ENCODE results near the gene MGAT5B.

The MGAT5B gene

DNA sequence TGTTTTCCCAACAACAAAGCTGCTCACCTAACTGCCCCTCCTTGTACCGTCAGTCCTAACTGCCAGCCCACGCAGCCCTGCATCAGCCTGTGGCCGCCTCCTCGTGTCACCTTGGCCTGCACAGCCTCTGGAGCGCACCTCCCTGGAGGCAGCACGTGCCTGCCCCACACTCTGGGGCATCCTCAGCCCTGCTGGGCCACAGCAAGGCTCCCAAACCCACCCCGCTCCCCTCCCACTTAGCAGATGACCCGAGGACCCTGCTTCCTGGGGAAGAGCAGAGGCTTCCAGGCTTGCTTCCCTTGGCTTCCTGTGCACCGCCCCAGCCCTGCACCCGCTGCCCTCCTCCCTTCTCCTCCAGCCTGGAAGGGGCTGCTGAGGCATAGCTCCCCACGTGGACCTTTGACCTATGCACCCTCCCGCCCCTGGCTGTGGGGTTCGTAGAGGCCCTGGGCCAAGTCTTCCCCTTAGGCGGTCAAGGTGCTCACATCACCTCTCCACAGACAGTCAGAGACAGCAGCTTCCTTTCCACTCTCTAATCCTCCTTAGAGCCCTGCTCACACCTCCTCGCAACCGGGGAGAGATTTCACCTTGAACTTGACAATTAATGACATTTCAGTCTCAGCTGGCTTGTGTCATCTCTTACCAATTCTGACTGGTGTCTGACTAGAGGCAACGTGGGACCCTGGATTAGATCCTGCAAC, 115.0 kb downstream of the MGAT5B start:
- DNase-seq = peak in 1 of 2 donors; percentile 8

DNA sequence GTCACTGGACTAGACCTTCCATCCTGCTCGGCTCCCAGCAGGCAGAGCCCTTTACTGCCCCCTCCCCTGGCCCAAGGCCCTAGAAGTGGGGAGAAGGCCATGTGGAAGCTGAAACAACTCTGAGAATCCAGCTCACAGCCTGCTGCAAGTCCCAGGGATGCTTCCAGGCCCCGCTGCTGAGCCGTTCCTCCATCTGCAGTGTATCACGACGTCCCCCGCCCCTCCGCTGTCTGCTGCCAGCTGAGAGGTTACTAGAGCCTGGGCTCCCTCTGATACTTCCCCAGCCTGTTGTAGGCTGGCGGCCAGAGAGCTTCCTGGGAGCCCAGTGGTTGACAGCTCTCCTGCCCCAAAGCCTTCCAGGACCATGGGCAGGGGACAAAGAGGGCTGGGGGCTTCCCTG, 118.2 kb downstream of the MGAT5B start:
- DNase-seq = no peak

DNA sequence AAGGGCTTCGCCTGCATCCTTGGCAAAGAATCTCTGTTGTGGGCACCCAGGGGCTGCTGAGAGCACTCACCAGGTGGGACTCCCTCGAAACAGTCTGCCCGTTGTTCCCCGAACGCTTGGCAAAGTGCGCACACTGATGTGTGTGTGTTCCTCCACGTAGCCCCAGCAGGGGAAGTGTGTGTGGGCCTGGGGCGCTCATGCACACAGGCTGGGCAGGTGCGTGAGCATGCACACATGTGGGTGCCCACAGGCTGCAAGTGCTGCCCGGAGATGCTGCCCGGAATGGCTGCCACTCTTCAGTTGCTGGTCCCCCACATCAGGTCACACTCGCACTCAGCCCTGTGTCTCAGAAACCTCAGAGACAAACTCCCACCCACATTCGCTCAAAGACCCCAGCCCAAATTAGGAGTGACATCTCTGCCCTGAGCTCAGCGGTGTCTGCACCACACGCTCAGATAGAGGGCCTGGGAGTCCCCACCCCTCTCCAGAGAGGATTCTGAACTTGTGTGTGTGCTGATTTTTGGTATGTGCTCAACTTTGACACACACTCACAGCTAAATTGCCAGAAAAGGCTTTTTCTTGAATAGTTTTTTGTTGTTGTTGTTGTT, 119.4 kb downstream of the MGAT5B start:
- DNase-seq = no peak

DNA sequence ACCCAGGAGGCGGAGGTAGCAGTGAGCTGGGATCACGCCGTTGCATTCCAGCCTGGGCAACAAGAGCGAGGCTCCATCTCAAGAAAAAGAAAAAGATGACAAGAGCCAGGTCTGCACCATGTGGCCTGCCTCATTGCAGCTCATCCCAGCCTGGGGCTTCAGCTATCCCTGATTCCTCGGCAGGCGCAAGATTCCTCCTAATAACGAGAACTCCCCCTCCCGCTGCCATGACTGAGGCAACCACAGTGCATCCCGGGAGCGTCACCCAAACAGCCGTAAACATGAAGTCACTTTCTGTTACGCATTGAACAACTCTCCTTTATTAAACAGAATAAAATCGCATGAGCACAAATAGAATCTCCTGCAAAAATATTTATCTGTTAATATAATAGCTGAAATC, 120.6 kb downstream of the MGAT5B start:
- no peak for DNase-seq

DNA sequence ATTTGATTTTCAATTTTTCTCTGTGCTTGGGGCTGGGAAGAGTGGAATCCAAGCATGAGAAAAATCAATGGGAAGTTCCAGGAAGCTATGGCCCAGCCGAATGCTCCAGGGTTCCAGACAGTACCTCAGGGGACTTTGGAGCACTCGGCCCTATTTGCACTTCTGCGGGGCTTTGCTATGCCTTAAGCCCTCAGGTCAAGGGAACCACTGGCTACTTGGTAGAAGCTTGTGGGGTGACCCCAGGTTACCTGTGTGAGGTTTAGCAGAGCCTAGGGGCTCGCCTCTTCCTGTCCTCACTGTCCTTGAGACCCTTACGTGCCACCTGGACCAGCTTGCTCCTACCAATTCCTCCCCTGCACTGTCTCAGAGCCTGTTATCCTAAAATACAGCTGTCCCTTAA, 121.3 kb downstream of the MGAT5B start:
- DNase-seq = no peak

DNA sequence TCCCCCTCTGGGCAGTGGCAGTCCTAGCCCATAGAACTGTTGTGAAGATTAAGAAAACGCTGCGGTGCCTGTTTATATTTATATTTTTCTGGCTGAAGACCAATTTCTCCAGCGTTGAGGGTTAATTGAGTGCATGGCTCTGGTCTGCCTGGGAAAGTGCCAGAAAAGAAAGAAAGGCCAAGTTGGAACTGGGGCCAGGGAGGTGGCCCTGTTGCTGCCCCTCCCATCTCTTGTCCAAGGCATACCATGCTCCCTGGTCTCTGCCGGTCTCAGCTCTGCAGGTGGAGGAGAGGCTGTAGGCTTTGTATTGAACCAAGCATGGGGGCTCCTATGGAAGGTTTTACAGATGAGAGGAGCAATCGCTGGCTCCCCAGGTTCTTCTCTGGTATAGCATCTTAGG, 124.7 kb downstream of the MGAT5B start:
- no peak for DNase-seq

DNA sequence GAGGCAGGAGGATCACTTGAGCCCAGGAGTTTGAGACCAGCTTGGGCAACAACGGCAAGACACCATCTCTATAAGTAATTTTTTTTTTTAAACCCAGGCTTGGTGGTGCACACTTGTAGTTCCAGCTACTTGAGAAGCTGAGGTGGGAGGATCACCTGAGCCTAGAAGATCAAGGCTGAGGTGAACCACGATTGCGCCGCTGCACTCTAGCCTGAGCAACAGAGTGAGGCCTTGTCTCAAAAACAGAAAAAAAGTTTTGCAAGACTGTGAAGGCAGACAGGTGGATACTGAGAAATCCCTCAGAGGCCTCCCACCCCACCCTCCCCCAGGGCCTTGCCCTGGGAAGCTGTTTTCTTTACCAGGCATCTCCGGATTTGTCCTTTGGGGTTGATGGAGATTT, 125.4 kb downstream of the MGAT5B start:
- no peak for DNase-seq

DNA sequence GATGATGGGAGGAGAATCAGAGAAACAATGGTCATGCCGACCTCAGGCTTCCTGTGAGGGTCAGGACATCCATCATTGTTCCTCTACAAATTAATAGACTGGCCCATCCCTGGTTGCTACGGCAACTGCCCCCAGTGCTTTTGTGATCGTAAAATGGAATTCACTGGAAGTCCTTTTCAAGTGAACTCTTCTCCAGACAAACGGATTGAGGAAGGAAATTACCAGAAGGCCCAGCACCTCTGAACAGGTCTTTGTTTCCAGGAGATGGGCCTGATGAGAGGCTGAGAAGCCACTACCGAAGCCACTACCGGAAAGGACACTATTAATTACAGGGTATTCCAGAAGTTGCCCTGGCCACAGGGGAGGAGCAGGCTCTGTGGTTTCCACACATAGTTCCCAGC, 126.0 kb downstream of the MGAT5B start:
- no peak for DNase-seq

DNA sequence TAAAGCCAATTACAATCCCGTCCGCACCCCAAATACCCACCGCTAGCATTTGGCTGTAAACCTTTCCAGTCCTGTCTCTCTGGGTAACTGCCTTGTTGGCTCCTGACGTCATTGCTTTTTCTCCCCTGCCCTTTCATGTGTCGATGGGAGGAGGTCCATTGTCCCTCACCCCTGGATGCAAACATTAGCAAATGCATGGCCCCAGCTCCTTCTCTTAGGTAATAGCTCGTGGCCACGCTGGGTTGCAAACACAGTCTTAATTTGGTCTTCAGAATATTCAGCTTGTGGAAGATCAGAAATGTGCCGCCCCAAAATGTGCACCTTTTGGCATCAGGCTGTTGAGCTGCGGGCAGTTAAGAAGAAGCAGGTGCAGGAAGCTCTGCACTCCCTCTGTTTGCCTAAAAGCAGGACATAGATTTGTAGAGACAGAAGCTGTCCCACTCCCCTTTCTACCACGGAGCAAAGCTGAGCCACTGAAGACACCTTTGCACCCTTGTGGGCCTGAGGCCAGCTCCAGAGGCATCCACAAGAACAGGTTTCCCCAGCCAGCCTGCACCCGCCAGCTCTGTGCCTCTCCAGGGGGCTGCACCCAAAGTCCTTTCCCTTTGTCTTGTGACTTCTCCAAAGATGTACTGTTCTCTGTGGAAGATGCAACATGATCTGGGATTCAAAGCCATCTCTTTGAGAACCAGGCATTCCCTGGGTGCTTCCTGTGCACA, 127.3 kb downstream of the MGAT5B start:
- no peak for DNase-seq

DNA sequence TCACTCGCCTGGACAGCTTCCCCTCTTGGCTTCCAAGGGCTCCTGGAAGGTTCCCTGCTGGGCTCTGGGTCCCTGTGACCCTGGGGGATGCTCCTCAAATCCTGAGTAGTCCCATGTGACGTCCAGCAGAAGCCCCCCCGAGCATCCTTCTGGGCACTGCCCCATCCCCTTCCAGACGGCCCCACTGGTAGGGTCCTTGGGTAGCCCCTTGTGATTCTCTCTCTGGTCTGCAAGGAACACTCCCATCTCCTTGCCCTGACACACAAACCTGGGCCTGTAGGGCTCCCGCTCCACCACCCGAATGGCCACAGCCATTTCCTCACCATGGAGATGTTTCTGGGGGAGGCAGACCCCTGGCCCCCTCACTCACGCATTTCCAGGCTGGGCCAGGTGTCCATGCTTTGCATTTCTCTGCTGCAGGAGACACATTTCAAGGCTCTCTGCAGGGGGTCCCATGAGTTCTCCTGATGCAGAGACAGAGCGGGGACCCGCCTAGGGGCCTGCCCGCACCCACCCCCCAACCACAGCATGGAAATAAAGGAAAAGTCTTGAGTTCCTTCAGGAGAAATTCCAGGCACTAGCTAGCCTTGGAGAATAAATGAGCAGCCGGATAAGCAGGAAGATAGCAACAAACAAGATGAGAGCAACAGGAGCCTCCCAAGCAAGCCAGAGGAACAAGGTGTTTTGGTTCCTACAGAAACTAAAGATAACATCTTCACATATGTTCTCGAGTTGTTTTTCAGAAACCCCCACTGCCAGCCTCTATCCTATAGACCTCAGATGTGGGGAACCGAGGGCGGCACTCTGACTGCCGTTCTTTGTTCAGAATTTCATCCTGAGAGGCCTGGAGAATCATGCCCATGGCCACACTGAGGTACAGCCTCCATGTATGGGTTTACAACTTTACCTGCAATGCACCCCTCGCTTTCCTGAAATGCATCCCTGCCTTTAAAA, 128.8 kb downstream of the MGAT5B start:
- peak in 1 of 2 donors; percentile 11 for DNase-seq

DNA sequence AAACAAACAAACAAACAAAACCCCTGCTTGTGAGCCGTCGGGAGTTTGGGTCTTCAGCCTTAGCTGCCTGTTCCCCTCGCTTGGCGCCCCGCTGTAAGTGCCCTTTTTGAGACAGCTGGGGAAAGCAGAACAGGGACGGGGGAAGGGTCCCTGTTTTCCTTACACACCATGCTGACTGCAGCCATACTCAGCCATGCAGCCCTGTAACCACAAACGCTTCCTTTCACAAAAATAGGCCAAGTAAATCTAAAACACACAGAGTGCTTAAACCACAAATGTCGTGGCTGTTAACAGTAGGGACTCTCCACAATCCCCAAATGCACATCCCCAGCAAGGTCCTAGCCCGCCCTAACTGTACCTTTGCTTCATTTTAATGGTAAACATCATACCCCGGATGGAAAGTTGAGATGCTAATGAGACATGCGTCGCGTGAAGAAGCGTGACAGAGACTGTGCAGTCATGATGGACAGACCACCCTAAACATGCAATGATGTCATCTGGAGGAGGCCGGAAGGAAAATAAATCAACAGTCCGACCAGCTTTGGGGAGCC, 129.9 kb downstream of the MGAT5B start:
- peak; percentile 22 to 35 for DNase-seq

DNA sequence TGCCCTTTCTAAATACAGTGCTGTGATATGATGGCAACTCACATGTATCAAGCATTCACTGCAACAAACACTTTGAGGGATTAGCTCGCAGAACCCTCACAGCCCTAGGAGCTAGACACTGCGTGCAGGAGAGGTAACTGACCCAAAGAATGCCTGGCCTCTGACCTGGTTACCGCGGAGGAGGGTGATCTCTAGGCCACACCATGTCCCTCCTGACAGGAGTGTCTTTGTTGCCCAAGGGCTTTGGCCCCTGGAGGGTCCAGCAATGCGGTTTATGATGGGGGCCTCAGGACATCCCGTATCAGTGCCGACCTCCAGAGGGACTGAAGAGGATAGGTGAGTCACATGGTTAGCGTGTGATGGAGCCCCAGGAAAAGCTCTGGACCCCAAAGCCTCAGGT, 130.6 kb downstream of the MGAT5B start:
- DNase-seq = no peak

Data from stimulated activated CD4-positive, alpha-beta T cell treated with anti-CD3 and anti-CD28 coated beads, Interleukin-2, amount 100 ng/mL, for 24 hours (primary cell).